ENCODE data around the gene CBFA2T2.
A peak's percentile ranks its signal among the peaks of the same experiment; 100 is the strongest.

Gene CBFA2T2

GRCh38 chr20:33656010-33656782 lies 166.3 kb downstream of the CBFA2T2 start:
- no peak for DNase-seq

DNA sequence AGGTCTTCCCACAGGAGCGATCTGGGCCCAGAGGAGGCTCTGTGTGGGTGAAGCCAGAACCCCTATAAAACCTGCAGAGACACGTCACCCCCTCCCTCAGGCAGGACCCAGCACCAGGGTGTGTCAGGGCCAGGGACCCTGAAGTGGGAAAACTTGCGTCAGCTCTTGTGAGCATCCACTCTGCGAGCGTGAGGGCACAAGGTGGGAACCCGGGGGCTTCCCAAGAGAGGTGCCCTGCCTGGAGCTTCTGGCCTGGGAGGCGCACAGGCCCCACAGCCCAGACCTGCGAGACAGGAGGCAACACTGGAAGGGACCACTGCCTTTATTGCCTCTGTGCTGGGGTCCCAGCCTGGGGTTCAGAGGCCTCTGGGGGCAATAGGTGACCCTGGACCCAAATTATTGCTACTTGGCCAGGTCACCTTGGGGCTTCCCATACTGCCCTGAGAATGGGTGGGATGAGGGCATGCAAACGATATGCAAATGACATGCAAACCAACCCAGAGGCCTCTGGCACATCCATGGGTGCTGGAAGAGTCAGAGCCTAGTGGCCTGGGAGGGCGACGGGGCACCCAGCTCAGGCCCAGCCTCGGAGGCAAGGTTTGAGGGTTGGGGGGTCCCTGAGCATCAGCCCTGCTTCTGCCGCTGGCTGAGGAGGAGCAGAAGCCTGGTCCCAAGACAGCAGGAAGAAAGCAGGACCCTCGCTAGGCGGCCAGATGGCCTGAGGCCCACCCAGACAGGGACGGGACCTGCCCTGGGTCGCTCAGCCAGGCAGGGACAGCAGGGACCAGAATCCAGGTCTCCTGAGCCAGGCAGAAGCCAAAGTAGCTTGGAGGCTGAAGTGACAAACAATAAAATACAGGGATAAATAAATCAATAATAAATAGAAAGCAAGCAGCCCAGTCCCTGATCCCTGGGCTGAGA lies 167.1 kb downstream of the CBFA2T2 start:
- DNase-seq = no peak

GRCh38 chr20:33657704-33658095 lies 167.8 kb downstream of the CBFA2T2 start:
- DNase-seq = no peak

GRCh38 chr20:33658510-33658909 lies 168.6 kb downstream of the CBFA2T2 start:
- no peak for DNase-seq

DNA sequence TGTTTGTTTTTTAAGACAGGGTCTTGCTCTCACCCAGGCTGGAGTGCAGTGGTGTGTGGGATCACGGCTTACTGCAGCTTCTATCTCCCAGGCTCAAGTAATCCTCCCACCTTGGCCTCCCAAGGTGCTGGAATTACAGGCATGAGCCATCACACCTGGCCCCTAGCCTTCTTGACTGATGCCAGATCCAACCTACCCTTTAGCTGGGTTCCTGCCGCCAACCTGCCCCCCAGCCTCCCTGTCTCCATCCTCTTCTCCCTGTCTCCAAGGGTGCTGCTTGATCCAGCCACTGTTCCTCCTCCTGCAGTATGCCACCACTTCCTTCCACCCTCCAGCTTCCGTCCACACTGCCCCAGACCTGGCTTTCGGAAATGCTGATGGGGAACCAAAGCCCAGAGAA lies 169.0 kb downstream of the CBFA2T2 start:
- DNase-seq = no peak

DNA sequence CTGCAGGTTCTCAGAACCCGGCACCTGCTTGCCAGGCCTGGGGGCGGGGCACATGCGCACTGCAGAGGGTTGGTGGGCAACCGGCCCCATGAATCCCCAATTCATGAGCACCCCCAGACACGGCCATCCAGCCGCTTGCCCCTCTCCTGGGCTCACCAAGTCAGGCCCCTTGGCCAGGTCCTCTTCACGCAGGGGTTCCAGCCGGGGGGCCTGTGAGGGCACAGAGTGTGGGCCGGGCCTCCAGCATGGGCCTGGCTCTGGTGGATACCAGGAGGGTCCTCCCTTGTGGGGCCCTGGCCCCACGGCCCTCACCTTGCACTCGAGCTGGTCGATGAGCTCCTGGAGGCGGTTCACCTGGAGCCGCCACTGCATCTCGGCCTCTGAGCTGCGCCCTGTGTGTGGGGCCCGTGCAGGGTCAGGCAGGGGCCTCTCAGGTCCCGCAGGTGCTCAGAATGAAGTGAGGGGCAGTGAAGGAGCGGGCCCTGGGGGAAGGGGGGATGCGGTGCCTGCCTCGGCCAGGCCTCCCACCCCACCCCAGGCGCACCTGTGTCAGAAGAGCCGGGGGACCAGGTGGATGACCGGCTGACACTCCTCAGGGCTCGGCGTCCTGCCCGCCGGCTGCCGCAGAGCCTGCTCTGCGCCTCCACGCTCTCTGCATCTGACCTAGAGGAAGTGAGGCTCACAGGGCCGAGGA lies 169.6 kb downstream of the CBFA2T2 start:
- no peak for DNase-seq

- no peak for DNase-seq
Measured at GRCh38 chr20:33660035-33660684, 170.3 kb downstream of the CBFA2T2 start.

GRCh38 chr20:33660685-33661058 lies 170.8 kb downstream of the CBFA2T2 start:
- no peak for DNase-seq

- DNase-seq = no peak
Measured at GRCh38 chr20:33662172-33662571, 172.3 kb downstream of the CBFA2T2 start, which contains the start of gene C20orf144. Gene C20orf144, plus strand, starts transcription at chr20:33662327. Its CDS starts 19 bp downstream, at chr20:33662346.

DNA sequence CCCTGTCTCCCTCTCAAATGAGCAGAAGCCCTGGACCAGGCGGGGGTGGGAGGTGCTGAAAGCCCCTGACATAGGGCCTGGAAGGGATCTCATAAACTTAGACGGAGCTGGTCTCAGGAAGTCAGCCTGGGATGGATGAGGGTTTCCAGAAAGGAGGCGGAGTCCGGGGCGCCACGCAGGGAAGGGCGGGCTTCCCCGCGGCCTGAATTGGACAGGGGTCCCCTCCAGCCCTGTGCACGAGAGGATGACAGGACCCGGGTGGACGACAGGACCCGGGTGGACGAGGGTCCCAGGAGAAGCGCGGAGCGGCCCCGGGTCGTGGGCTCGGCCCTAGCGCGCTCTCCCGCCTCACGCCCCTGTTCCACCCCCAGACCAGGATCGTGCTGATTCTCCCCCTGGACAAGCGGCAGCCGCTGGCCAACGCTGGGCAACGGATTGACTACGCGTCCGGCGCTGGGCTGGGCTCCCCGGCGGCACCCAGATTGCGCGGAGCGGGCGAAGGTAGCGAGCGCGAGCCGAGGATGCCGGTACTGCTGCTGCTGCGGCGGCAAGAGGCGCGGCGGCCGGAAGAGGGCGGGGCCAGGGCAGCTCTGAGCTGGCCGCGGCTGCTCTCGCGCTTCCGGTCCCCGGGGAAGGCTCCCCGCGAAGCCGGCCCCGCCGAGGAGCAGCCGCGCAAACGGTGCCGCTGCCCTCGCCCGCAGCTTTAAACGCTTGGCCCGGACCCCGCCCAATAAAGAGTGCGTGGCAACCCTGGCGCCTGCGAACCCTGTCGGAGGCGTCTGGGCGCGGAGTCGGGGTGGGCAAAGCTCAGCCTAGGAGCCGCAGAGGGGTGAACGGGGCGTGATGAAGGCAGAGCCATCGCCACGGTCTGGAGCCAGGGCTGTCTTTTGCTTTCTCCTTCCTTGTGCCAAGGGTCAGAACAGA lies 173.5 kb downstream of the CBFA2T2 start:
- peak; percentile 59 for DNase-seq

- DNase-seq = no peak
Measured at GRCh38 chr20:33664085-33664761, 174.3 kb downstream of the CBFA2T2 start.

GRCh38 chr20:33664762-33665144 lies 174.9 kb downstream of the CBFA2T2 start:
- DNase-seq = no peak

DNA sequence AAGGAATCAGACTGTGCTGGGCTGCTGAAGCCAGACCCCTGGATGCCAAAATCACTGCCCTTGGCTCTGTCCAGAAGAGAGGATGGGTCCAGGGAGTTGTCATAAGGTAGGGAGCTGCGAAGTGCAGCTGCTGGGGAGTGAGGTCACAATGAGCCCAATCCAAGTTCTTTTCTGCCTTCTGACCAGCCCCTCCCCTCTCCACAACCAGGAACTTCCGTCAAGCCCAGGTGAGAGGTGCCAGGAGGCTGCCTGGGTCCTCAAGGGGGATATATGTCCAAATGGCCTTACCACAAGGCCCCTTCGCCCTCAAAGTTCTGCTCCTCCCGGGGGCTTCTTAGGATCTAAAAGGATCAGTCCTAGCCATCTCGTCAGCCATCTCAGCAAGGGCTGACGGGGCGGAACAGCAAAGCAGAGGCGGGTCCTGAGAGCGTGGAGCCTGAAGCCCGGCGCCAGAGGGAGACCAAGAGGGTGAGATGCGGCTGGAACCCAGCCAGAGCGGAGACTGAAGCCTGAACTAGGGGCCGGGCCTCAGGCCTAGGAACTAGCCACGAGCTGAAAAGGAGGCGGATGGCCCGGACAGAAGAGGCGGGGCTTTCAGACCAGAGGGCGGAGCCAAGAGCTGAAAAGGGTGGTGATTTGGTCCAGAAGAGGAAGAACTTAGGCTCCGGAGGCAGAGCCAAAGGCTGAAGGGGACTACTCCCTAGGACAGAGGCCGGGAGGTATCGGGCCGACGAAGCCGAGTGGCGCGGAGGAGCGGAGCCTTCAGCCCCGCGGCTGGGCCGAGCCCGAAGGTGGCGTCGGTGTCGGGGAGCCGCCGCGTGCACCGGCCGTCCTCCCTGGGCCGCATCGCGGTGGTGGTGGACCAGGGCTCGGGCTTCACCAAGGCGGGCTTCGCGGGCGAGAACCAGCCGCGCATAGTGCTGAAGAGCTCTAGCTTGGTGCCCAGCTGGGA lies 176.7 kb downstream of the CBFA2T2 start, which contains the start of gene ACTL10:
ACTL10 (plus strand) TSS at position 651 of the 952 bp plus-strand sequence. CDS start 555 bp downstream, outside the sequence.
- no peak for DNase-seq

GRCh38 chr20:33667245-33667675 lies 177.4 kb downstream of the CBFA2T2 start:
- no peak for DNase-seq

DNA sequence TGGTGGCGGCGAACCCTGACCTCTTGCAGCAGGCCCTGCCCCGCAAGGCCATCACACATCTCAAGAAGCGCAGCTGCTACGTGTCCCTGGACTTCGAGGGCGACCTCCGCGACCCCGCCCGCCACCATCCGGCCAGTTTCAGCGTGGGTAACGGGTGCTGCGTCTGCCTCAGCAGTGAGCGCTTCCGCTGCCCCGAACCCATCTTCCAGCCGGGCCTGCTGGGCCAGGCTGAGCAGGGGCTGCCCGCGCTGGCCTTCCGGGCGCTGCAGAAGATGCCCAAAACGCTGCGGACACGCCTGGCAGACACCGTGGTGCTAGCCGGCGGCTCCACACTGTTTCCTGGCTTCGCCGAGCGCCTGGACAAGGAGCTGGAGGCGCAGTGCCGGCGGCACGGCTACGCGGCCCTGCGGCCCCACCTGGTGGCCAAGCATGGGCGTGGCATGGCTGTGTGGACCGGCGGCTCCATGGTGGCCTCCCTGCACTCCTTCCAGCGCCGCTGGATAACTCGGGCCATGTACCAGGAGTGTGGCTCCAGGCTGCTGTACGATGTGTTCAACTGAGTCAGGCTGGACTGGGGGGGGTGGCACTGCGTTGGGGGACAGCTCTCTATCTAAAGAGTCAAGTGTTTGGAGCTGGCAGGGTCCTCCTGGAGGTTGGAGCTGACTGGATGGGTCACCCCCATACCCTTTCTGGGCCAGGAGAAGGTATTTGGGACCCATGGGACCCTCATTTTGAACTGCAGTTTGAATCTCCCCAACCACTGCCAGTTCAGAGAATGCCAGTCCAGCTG lies 178.0 kb downstream of the CBFA2T2 start:
- no peak for DNase-seq

GRCh38 chr20:33668466-33669155 lies 178.7 kb downstream of the CBFA2T2 start:
- no peak for DNase-seq

GRCh38 chr20:33669224-33669623 lies 179.3 kb downstream of the CBFA2T2 start:
- no peak for DNase-seq

Data from NCI-H1092 (cell line).